Glutamatergic neuron (in vitro differentiated cells): ENCODE results near the gene XRCC3. TPM values are rescaled to one million over a fixed set of nuclear protein-coding genes. Genes with fewer than 3 reads are reported as not detected.
A peak's percentile ranks its signal among the peaks of the same experiment; 100 is the strongest.
"Not testable (repeated sequence)": the region's sequence is repeated elsewhere in the genome, so short reads cannot be mapped to it uniquely, and the experiment has no call there.

Experiments
- DNase-seq: peaks from one replicate; pipeline ENCODE4 v3.0.0; 2022
- H3K27ac Mint-ChIP-seq: one replicate; pipeline ENCODE4 v1.8.0; 2020; ENCODE audit warnings: mild to moderate bottlenecking, mixed read lengths, inconsistent platforms; ENCODE audit not compliant: unreplicated experiment
- H3K27me3 Mint-ChIP-seq: one replicate; pipeline ENCODE4 v1.8.0; 2020; ENCODE audit warnings: mild to moderate bottlenecking, moderate library complexity, mixed read lengths, inconsistent platforms; ENCODE audit not compliant: unreplicated experiment
- H3K36me3 Mint-ChIP-seq: one replicate; pipeline ENCODE4 v1.8.0; 2020; ENCODE audit warnings: mild to moderate bottlenecking, mixed read lengths, inconsistent platforms; ENCODE audit not compliant: unreplicated experiment
- H3K4me1 Mint-ChIP-seq: one replicate; pipeline ENCODE4 v1.8.0; 2020; ENCODE audit warnings: mild to moderate bottlenecking, low read depth, mixed read lengths, inconsistent platforms; ENCODE audit not compliant: unreplicated experiment
- H3K4me3 Mint-ChIP-seq: one replicate; pipeline ENCODE4 v1.8.0; 2020; ENCODE audit warnings: mild to moderate bottlenecking, mixed read lengths, inconsistent platforms; ENCODE audit not compliant: unreplicated experiment
- H3K9me3 Mint-ChIP-seq: one replicate; pipeline ENCODE4 v1.8.0; 2020; ENCODE audit warnings: mild to moderate bottlenecking, moderate library complexity, mixed read lengths, inconsistent platforms; ENCODE audit not compliant: unreplicated experiment
- total RNA-seq: library from RNA; stranded (reverse); fragmentation: NEBNext Ultra II Directional; extraction: Animal tissue kit (Norgen Biotek cat#: 25700); gene quantifications from one replicate; pipeline ENCODE4 v1.2.1, GENCODE V29; 2021; ENCODE audit not compliant: unreplicated experiment
- TF ChIP-seq, protein P1 (sequence below): fragments of 200-600 bp; sonication (generic); IDR thresholded peaks from one replicate; pipeline ENCODE4 v1.5.0; 2021; ENCODE audit not compliant: partially characterized antibody, unreplicated experiment

XRCC3 gene
- total RNA-seq, 1 donor from 2014 or later = 4.5 TPM

DNA sequence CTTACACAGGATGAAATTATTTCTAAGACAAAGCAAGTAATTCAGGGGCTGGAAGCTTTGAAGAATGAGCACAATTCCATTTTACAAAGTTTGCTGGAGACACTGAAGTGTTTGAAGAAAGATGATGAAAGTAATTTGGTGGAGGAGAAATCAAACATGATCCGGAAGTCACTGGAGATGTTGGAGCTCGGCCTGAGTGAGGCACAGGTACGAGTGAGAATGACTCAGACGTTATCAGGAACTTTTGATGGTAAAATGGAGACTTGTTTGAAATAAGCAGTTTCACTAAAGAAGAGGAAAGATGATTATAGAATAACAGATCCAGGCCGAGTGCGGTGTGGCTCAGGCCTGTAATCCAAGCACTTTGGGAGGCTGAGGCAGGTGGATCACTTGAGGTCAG, 60.6 kb downstream of the XRCC3 start:
- TF ChIP-seq, protein P1, sequence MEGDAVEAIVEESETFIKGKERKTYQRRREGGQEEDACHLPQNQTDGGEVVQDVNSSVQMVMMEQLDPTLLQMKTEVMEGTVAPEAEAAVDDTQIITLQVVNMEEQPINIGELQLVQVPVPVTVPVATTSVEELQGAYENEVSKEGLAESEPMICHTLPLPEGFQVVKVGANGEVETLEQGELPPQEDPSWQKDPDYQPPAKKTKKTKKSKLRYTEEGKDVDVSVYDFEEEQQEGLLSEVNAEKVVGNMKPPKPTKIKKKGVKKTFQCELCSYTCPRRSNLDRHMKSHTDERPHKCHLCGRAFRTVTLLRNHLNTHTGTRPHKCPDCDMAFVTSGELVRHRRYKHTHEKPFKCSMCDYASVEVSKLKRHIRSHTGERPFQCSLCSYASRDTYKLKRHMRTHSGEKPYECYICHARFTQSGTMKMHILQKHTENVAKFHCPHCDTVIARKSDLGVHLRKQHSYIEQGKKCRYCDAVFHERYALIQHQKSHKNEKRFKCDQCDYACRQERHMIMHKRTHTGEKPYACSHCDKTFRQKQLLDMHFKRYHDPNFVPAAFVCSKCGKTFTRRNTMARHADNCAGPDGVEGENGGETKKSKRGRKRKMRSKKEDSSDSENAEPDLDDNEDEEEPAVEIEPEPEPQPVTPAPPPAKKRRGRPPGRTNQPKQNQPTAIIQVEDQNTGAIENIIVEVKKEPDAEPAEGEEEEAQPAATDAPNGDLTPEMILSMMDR = no peak
- Mint-ChIP-seq H3K36me3 (peaks cover 7% of the 10 kb centered on the region), H3K4me3 (peak overlapping the region; percentile 41), H3K4me1 (peaks cover 20% of the 10 kb centered on the region), H3K27me3 (peaks cover 8% of the 10 kb centered on the region), H3K9me3 (peaks cover 9% of the 10 kb centered on the region), H3K27ac (peak overlapping the region; percentile 45)
- no peak for DNase-seq

DNA sequence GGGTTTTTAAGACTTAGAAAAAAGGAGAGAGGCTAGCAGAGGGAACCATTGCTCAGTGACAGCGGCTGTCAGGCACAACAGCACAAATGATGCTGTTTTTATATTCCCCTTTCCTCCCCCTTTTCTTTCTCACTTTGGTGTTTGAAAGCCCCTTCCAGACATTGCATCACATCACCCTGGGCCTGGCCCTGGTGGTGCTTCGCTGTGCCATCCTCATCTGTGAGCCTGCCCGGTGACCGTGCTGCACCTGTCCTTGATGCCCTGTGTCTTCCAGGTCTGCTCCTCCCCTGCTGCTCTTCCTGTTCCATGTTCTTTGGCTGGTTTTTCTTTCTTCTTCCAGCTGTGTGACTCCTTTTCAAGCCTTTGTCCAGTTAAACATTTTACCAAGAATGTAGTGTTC, 61.4 kb downstream of the XRCC3 start:
- H3K9me3 Mint-ChIP-seq = peaks cover 9% of the 10 kb centered on the region
- H3K36me3 Mint-ChIP-seq = peaks cover 4% of the 10 kb centered on the region
- H3K27me3 Mint-ChIP-seq = peaks cover 8% of the 10 kb centered on the region
- TF ChIP-seq, protein P1 = no peak
- peaks cover 20% of the 10 kb centered on the region for H3K4me1 Mint-ChIP-seq
- no peak for DNase-seq
- H3K4me3 Mint-ChIP-seq = peak overlapping the region; percentile 13
- H3K27ac Mint-ChIP-seq = peak overlapping the region; percentile 60

DNA sequence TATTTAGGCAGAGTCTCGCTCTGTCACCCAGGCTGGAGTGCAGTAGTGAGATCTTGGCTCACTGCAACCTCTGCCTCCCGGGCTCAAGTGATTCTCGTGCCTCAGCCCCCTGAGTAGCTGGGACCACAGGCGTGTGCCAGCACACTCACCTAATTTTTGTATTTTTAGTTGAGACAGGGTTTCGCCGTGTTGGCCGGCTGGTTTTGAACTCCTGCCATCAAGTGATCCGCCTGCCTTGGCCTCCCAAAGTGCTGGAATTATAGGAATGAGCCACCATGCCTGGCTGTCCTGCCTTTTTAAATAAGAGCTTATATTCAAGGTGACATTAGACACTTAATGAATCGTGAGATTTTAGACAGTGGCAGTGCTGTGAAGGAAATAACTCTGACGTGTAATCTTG, 61.9 kb downstream of the XRCC3 start:
- DNase-seq, H3K27ac Mint-ChIP-seq: not testable (repeated sequence)

DNA sequence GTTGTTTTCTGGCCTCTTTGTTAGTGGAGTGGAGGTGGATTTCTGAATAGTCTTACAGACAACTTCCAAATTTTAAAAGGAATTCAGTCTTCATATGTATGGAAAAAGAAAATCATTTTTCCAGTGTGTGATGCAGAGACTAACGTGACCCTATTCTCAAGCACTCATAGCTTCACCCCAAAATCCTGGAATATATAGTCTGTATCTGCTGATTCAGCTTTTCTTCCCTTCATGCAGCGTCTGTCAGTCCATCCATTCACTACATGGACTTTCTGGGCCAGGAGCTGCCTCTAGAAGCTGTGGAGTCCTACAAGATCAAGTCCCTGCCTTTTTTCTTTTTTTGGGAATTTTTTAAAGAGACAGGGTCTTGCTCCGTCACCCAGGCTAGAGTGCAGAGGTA, 62.4 kb downstream of the XRCC3 start:
- H3K4me1 Mint-ChIP-seq = peaks cover 20% of the 10 kb centered on the region
- H3K36me3 Mint-ChIP-seq = peaks cover 4% of the 10 kb centered on the region
- H3K4me3 Mint-ChIP-seq = peak overlapping the region; percentile 6
- H3K27ac Mint-ChIP-seq = peak overlapping the region; percentile 52
- peaks cover 8% of the 10 kb centered on the region for H3K27me3 Mint-ChIP-seq
- DNase-seq = no peak
- TF ChIP-seq, protein P1 = no peak
- peaks cover 9% of the 10 kb centered on the region for H3K9me3 Mint-ChIP-seq

More for the DNA sequence above, 61.9 kb downstream of the XRCC3 start:
- H3K9me3 Mint-ChIP-seq, H3K27me3 Mint-ChIP-seq, H3K4me3 Mint-ChIP-seq, H3K36me3 Mint-ChIP-seq: not testable (repeated sequence)
- peaks cover 20% of the 10 kb centered on the region for H3K4me1 Mint-ChIP-seq

DNA sequence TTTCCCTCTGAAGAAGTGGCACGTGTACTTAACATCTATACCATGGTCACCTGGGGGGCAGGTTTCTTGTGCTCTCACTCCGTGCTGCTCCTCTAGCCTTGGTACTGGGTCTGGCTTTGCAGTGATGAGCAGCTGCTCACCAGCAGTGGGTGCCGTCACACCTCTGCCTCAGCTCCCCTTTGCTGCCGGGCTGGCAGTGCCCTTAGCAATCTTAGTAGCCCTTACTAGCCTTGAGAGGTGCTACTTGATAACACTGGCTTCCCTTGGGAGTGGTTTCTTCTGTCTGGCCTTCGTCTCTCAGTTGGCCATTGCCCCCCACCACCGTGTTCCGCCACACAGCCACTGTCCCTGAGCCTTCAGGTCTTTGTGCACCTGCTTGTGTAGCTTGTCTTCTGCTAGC, 63.7 kb downstream of the XRCC3 start:
- peaks cover 20% of the 10 kb centered on the region for H3K4me1 Mint-ChIP-seq
- no peak for DNase-seq
- H3K27ac Mint-ChIP-seq = no peak overlapping the region
- peaks cover 8% of the 10 kb centered on the region for H3K27me3 Mint-ChIP-seq
- peaks cover 4% of the 10 kb centered on the region for H3K36me3 Mint-ChIP-seq
- TF ChIP-seq, protein P1 = no peak
- H3K9me3 Mint-ChIP-seq = peaks cover 9% of the 10 kb centered on the region
- H3K4me3 Mint-ChIP-seq = no peak overlapping the region

DNA sequence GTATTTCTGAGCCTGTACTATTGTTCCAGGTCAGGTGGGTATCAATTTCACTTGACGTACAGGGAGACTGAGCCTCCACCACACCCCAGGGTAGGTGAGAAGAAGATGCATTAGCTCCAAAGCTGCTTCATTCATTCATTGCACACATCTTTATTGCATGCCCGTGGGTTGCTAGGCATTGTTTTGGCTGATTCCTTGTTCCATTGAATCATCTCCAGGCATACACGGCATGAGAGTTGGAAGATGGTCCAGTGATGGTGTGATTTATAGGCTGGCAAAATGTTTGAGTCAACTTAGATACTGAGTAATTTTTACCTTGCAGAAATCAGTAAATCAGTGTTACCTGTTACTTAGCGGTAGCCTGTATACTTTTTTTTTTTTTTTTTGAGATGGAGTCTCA, 65.0 kb downstream of the XRCC3 start:
- no peak for DNase-seq
- TF ChIP-seq, protein P1 = no peak
- peaks cover 4% of the 10 kb centered on the region for H3K36me3 Mint-ChIP-seq
- H3K27me3 Mint-ChIP-seq = peaks cover 8% of the 10 kb centered on the region
- H3K4me3 Mint-ChIP-seq = no peak overlapping the region
- no peak overlapping the region for H3K27ac Mint-ChIP-seq
- peaks cover 9% of the 10 kb centered on the region for H3K9me3 Mint-ChIP-seq
- peaks cover 20% of the 10 kb centered on the region for H3K4me1 Mint-ChIP-seq
